ENCODE results near the gene LACC1.

- no peak for TF ChIP-seq CHD4 (IDR thresholded peaks at IDR 0.05; ENCODE audit: borderline replicate concordance, low read length)
- no peak for TF ChIP-seq ZFP36 (IDR thresholded peaks at IDR 0.05; ENCODE audit: borderline replicate concordance, low read depth, low read length, partially characterized antibody)
- no peak for TF ChIP-seq EZH2 (conservative IDR thresholded peaks at IDR 0.05; ENCODE audit: low read depth, low read length)
- TF ChIP-seq, protein P1, sequence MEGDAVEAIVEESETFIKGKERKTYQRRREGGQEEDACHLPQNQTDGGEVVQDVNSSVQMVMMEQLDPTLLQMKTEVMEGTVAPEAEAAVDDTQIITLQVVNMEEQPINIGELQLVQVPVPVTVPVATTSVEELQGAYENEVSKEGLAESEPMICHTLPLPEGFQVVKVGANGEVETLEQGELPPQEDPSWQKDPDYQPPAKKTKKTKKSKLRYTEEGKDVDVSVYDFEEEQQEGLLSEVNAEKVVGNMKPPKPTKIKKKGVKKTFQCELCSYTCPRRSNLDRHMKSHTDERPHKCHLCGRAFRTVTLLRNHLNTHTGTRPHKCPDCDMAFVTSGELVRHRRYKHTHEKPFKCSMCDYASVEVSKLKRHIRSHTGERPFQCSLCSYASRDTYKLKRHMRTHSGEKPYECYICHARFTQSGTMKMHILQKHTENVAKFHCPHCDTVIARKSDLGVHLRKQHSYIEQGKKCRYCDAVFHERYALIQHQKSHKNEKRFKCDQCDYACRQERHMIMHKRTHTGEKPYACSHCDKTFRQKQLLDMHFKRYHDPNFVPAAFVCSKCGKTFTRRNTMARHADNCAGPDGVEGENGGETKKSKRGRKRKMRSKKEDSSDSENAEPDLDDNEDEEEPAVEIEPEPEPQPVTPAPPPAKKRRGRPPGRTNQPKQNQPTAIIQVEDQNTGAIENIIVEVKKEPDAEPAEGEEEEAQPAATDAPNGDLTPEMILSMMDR (CRISPR knock-in tag; IDR thresholded peaks at IDR 0.05) = no peak
- TF ChIP-seq, protein P2, sequence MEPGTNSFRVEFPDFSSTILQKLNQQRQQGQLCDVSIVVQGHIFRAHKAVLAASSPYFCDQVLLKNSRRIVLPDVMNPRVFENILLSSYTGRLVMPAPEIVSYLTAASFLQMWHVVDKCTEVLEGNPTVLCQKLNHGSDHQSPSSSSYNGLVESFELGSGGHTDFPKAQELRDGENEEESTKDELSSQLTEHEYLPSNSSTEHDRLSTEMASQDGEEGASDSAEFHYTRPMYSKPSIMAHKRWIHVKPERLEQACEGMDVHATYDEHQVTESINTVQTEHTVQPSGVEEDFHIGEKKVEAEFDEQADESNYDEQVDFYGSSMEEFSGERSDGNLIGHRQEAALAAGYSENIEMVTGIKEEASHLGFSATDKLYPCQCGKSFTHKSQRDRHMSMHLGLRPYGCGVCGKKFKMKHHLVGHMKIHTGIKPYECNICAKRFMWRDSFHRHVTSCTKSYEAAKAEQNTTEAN (CRISPR knock-in tag; conservative IDR thresholded peaks at IDR 0.05) = no peak
- TF ChIP-seq YY1 (IDR thresholded peaks at IDR 0.05; ENCODE audit: insufficient read depth, insufficient replicate concordance, low read depth, low read length) = no peak
- TF ChIP-seq MAFF (IDR thresholded peaks at IDR 0.05; ENCODE audit: low read depth, low read length) = no peak
Measured at GRCh38 chr13:43929947-43930346, 50.2 kb downstream of the LACC1 start.

All from HepG2 (cell line).